H1 (cell line): ENCODE data around the gene HACL1.

Source experiments
- CTCF ChIP-seq, 3 experiments: IDR thresholded peaks; 1 replicate in 2 of 3; 2 replicates in 1 of 3; pipeline versions ENCODE4 v1.5.1 to v1.6.1; 2011; ENCODE audit warnings: low read length in 3 of 3, mild to moderate bottlenecking in 3 of 3, inconsistent platforms in 2 of 3, low read depth in 1 of 3, moderate library complexity in 1 of 3; ENCODE audit not compliant: insufficient read depth in 1 of 3; ENCODE audit errors: control extremely low read depth in 1 of 3
- MAFK ChIP-seq: IDR thresholded peaks from 2 replicates; pipeline ENCODE4 v1.6.1; 2012; ENCODE audit warnings: low read depth, mild to moderate bottlenecking, improper control_type of control experiment, low read length
- RFX5 ChIP-seq: IDR thresholded peaks from 2 replicates; pipeline ENCODE4 v1.6.1; 2011; ENCODE audit warnings: low read depth, low read length, improper control_type of control experiment, borderline replicate concordance

- TF ChIP-seq MAFK = no peak
- no peak for TF ChIP-seq RFX5
- TF ChIP-seq CTCF (IDR thresholded peaks at IDR 0.05; ENCODE audit: control extremely low read depth in 1 of 3, insufficient read depth in 1 of 3, low read depth in 1 of 3, low read length in 3 of 3) = no peak
Observed at GRCh38 chr3:15614958-15615357, 13.6 kb upstream of the HACL1 start.
